HepG2 (cell line): ENCODE results near the gene SMIM14. TPM values are rescaled to one million over a fixed set of nuclear protein-coding genes. Genes with fewer than 3 reads are reported as not detected.

Experiments used
- DPF2 ChIP-seq: sonication (generic); formaldehyde crosslinking; IDR thresholded peaks from 2 replicates; pipeline ENCODE4 v1.4.0; 2020; ENCODE audit warnings: mild to moderate bottlenecking, low read depth, missing genetic modification reagents, borderline replicate concordance
- DRAP1 ChIP-seq: IDR thresholded peaks from 2 replicates; pipeline ENCODE4 v1.6.1; 2016; ENCODE audit warnings: missing genetic modification reagents, missing compliant biosample characterization
- HNF1B ChIP-seq: sonication (generic); formaldehyde crosslinking; IDR thresholded peaks from 2 replicates; pipeline ENCODE4 v1.5.1; 2020; ENCODE audit warnings: mild to moderate bottlenecking, moderate library complexity, missing genetic modification reagents
- NFIB ChIP-seq: sonication (generic); formaldehyde crosslinking; IDR thresholded peaks from 2 replicates; pipeline ENCODE4 v1.9.0; 2021; ENCODE audit warnings: missing genetic modification reagents, mild to moderate bottlenecking, borderline replicate concordance
- NONO ChIP-seq, 2 experiments: fragments of 450-650 bp in 1 of 2; sonication (generic) in 1 of 2; formaldehyde crosslinking in 1 of 2; IDR thresholded peaks in 1 of 2; conservative IDR thresholded peaks in 1 of 2; 2 replicates each; pipeline versions ENCODE4 v1.6.1 to v1.8.0; 2017 to 2022; ENCODE audit warnings: mild to moderate bottlenecking in 1 of 2, missing genetic modification reagents in 1 of 2, moderate library complexity in 1 of 2
- NR0B2 ChIP-seq: sonication (generic); formaldehyde crosslinking; IDR thresholded peaks from 2 replicates; pipeline ENCODE4 v1.4.0; 2020; ENCODE audit warnings: mild to moderate bottlenecking, missing genetic modification reagents
- PCBP2 ChIP-seq: fragments of 200-400 bp; formaldehyde crosslinking; optimal IDR thresholded peaks from 2 replicates; pipeline ENCODE3; 2018; ENCODE audit warnings: low read length, low read depth; ENCODE audit not compliant: poor library complexity, severe bottlenecking
- REST ChIP-seq, 2 experiments: IDR thresholded peaks; 2 replicates each; pipeline ENCODE4 v1.6.1; 2011 to 2012; ENCODE audit warnings: low read length in 2 of 2, borderline replicate concordance in 1 of 2, low read depth in 1 of 2, mild to moderate bottlenecking in 1 of 2, moderate library complexity in 1 of 2
- RFX3 ChIP-seq: IDR thresholded peaks from 2 replicates; pipeline ENCODE4 v1.6.1; 2016; ENCODE audit warnings: missing biosample characterization, missing genetic modification reagents
- RXRB ChIP-seq: IDR thresholded peaks from 2 replicates; pipeline ENCODE4 v1.6.1; 2016; ENCODE audit warnings: borderline replicate concordance, missing genetic modification reagents, missing compliant biosample characterization
- SIX4 ChIP-seq: sonication (generic); formaldehyde crosslinking; IDR thresholded peaks from 2 replicates; pipeline ENCODE4 v1.4.0; 2020; ENCODE audit warnings: missing genetic modification reagents
- SNAPC2 ChIP-seq: sonication (generic); formaldehyde crosslinking; IDR thresholded peaks from 2 replicates; pipeline ENCODE4 v1.8.1; 2022; ENCODE audit warnings: mild to moderate bottlenecking, missing genetic modification reagents
- SOX6 ChIP-seq, 2 experiments: fragments of 450-650 bp in 1 of 2; sonication (generic) in 1 of 2; formaldehyde crosslinking in 1 of 2; IDR thresholded peaks; 2 replicates each; pipeline versions ENCODE4 v1.4.0 to v1.6.1; 2017 to 2020; ENCODE audit warnings: antibody characterized with exemption in 1 of 2, mild to moderate bottlenecking in 1 of 2, missing genetic modification reagents in 1 of 2
- SRF ChIP-seq: IDR thresholded peaks from 2 replicates; pipeline ENCODE4 v1.6.1; 2011; ENCODE audit warnings: mild to moderate bottlenecking, low read depth, low read length, moderate library complexity
- TCF12 ChIP-seq, 2 experiments: fragments of 450-650 bp in 1 of 2; sonication (generic) in 1 of 2; formaldehyde crosslinking in 1 of 2; IDR thresholded peaks; 2 replicates each; pipeline versions ENCODE4 v1.6.1 to v1.8.0; 2017 to 2022; ENCODE audit warnings: antibody characterized with exemption in 1 of 2, mild to moderate bottlenecking in 1 of 2, missing genetic modification reagents in 1 of 2, moderate library complexity in 1 of 2
- TRAFD1 ChIP-seq: sonication (generic); formaldehyde crosslinking; IDR thresholded peaks from 2 replicates; pipeline ENCODE4 v1.5.1; 2020; ENCODE audit warnings: missing genetic modification reagents, mild to moderate bottlenecking, borderline replicate concordance
- ZKSCAN5 ChIP-seq: sonication (generic); formaldehyde crosslinking; IDR thresholded peaks from 2 replicates; pipeline ENCODE4 v1.5.1; 2020; ENCODE audit warnings: mild to moderate bottlenecking, missing genetic modification reagents
- ZNF496 ChIP-seq: sonication (generic); formaldehyde crosslinking; IDR thresholded peaks from 2 replicates; pipeline ENCODE4 v1.8.1; 2023; ENCODE audit warnings: mild to moderate bottlenecking, moderate library complexity, missing genetic modification reagents; ENCODE audit not compliant: insufficient replicate concordance
- ZNF563 ChIP-seq: sonication (generic); formaldehyde crosslinking; IDR thresholded peaks from 2 replicates; pipeline ENCODE4 v1.8.0; 2022; ENCODE audit warnings: mild to moderate bottlenecking, moderate library complexity, missing genetic modification reagents
- ZNF572 ChIP-seq: sonication (generic); formaldehyde crosslinking; IDR thresholded peaks from 2 replicates; pipeline ENCODE4 v1.5.1; 2020; ENCODE audit warnings: mild to moderate bottlenecking, missing genetic modification reagents
- ZNF891 ChIP-seq: sonication (generic); formaldehyde crosslinking; IDR thresholded peaks from 2 replicates; pipeline ENCODE4 v1.5.0; 2020; ENCODE audit warnings: mild to moderate bottlenecking, missing genetic modification reagents
- polyA plus RNA-seq, 8 experiments: library from polyadenylated mRNA; depleted of rRNA in 3 of 8; stranded (reverse) in 7 of 8; unstranded in 1 of 8; fragments of >200 nt; fragmentation: Illumina TruSeq in 4 of 8; extraction: Trizol in 4 of 8; gene quantifications; 2 replicates each; pipeline versions ENCODE4 v1.2.1 to v1.2.3, GENCODE V29; 2011 to 2016; ENCODE audit warnings: low read depth in 4 of 8, missing spikeins in 1 of 8, mixed read lengths in 1 of 8; ENCODE audit not compliant: insufficient read depth in 1 of 8
- total RNA-seq, 5 experiments: library from RNA; depleted of rRNA; stranded (reverse); fragments of >200 nt; fragmentation: Illumina TruSeq; extraction: Trizol; gene quantifications; 2 replicates each; pipeline ENCODE4 v1.2.3, GENCODE V29; 2016; ENCODE audit warnings: low read depth in 1 of 5

Gene SMIM14
- total and polyA plus RNA-seq, 2 of the 13 experiments (the other 11 are each of a cell fraction or from before 2014, with no cell fraction given) = 16.3 to 28.1 TPM

- no peak for TF ChIP-seq RFX3 (CRISPR knock-in tag)
- no peak for TF ChIP-seq ZNF563
- no peak for TF ChIP-seq NONO (IDR thresholded peaks at IDR 0.05)
- TF ChIP-seq NONO (CRISPR knock-in tag; conservative IDR thresholded peaks at IDR 0.05) = no peak
- TF ChIP-seq TCF12 (IDR thresholded peaks at IDR 0.05) = no peak
- TF ChIP-seq TCF12 (CRISPR knock-in tag; IDR thresholded peaks at IDR 0.05) = no peak
- TF ChIP-seq HNF1B (CRISPR knock-in tag) = no peak
- TF ChIP-seq PCBP2 = no peak
- TF ChIP-seq ZNF572 (CRISPR knock-in tag) = no peak
- TF ChIP-seq ZNF891 = no peak
- TF ChIP-seq ZKSCAN5 (CRISPR knock-in tag) = no peak
- TF ChIP-seq DPF2 (CRISPR knock-in tag) = no peak
- no peak for TF ChIP-seq TRAFD1 (CRISPR knock-in tag)
- TF ChIP-seq SIX4 (CRISPR knock-in tag) = no peak
- TF ChIP-seq NFIB (CRISPR knock-in tag) = no peak
- TF ChIP-seq SRF = no peak
- TF ChIP-seq NR0B2 = no peak
- TF ChIP-seq REST (IDR thresholded peaks at IDR 0.05; ENCODE audit: borderline replicate concordance in 1 of 2, low read depth in 1 of 2, low read length in 2 of 2) = no peak
- TF ChIP-seq SOX6 (IDR thresholded peaks at IDR 0.05) = no peak
- TF ChIP-seq SOX6 (CRISPR knock-in tag; IDR thresholded peaks at IDR 0.05) = peak; percentile 15; the same call in 1 of the 2 replicates
- no peak for TF ChIP-seq ZNF496 (CRISPR knock-in tag)
- TF ChIP-seq SNAPC2 (CRISPR knock-in tag) = no peak
- TF ChIP-seq RXRB (CRISPR knock-in tag) = peak; percentile 73
- no peak for TF ChIP-seq DRAP1 (CRISPR knock-in tag)
Observed at GRCh38 chr4:39649639-39650265, 11.1 kb upstream of the SMIM14 start (continued).
